GM13976 (cell line): ENCODE data around the gene PTGIS.

ENCODE experiments used
- DNase-seq: peaks from one replicate; pipeline ENCODE4 v3.0.0; 2012; ENCODE audit warnings: low spot score
- in situ Hi-C: fragments of 300-500 bp; cut with MboI; formaldehyde crosslinking; loops from one replicate; pipeline ENCODE4 v1.12.0; 2022; ENCODE audit warnings: low sequenced_read_pairs, mixed read lengths, inconsistent platforms; ENCODE audit not compliant: unreplicated experiment
- TF ChIP-seq, protein P1 (sequence below): IDR thresholded peaks from 2 replicates; pipeline ENCODE4 v1.5.1; 2012; ENCODE audit warnings: borderline replicate concordance, mild to moderate bottlenecking; ENCODE audit not compliant: insufficient read depth; ENCODE audit errors: extremely low read depth, missing control alignments, control extremely low read depth

The PTGIS gene

DNA sequence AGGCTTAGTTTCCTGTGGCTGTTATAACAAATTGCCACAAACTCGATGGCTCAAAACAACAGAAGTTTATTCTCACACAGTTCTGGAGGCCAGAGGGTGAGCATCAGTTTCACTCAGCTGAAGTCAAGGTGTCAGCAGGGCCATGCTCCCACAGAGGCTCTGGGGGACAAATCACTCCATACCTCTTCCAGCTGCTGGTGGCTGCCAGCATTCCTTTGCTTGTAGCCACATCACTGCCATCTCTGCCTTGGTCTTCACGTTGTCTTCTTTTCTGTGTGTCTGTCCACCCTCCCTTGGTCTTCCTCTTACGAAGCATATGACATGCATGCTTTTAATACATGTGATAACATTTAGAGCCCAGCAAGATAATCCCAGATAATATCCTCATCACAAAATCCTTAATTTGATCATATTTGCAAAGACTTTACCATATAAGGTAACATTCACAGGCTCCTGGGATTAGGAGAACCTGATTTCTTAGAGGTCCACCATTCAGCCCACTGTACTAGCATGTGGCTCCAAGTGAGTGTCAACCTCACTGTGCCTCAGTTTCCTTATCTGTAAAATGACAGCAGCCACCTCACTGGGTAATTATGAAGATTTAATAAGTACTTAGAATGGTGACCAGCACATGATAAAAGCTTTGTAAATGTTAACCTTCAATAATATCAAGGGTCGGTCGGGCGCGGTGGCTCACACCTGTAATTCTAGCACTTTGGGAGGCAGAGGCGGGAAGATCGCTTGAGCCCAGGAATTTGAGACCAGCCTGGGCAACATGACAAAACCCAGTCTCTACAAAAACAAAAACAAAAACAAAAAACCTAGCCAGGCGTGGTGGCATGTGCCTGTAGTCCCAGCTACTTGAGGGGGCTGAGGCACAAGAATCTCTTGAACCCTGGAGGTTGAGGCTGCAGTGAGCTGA lies 14.7 kb upstream of the PTGIS start:
- no peak for DNase-seq
- in situ Hi-C loops: no loop called here
- TF ChIP-seq, protein P1, sequence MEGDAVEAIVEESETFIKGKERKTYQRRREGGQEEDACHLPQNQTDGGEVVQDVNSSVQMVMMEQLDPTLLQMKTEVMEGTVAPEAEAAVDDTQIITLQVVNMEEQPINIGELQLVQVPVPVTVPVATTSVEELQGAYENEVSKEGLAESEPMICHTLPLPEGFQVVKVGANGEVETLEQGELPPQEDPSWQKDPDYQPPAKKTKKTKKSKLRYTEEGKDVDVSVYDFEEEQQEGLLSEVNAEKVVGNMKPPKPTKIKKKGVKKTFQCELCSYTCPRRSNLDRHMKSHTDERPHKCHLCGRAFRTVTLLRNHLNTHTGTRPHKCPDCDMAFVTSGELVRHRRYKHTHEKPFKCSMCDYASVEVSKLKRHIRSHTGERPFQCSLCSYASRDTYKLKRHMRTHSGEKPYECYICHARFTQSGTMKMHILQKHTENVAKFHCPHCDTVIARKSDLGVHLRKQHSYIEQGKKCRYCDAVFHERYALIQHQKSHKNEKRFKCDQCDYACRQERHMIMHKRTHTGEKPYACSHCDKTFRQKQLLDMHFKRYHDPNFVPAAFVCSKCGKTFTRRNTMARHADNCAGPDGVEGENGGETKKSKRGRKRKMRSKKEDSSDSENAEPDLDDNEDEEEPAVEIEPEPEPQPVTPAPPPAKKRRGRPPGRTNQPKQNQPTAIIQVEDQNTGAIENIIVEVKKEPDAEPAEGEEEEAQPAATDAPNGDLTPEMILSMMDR: no peak

- TF ChIP-seq, protein P1: no peak
- in situ Hi-C loops: no loop called here
- no peak for DNase-seq
These were observed 13.5 kb upstream of the PTGIS start for GRCh38 chr20:49581482-49581881.

DNA sequence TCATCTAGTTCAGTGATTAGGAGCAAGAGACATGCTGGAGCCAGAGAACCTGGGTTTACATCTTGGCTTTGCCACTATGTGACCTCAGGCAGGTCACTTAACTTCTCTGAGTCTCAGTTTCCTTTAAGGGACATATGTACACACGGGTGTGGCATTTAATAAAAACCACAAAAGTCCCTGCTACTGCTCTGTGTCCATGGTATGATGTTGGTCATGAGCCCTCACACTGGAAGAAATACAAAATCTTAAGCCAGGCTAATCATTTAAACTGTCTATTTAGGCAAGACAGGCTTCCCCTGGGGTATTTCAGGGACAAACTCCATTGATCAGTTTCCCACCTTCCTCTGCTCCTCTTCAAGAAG lies 12.9 kb upstream of the PTGIS start:
- TF ChIP-seq, protein P1: no peak
- DNase-seq: no peak
- in situ Hi-C loops: no loop called here

- TF ChIP-seq, protein P1: no peak
- no peak for DNase-seq
- in situ Hi-C loops: no loop called here
These were observed 12.2 kb upstream of the PTGIS start for GRCh38 chr20:49579874-49580812.

- in situ Hi-C loops: no loop called here
- TF ChIP-seq, protein P1: no peak
- no peak for DNase-seq
These were observed 11.3 kb upstream of the PTGIS start for GRCh38 chr20:49579195-49579594.

- no peak for DNase-seq
- in situ Hi-C loops: no loop called here
- TF ChIP-seq, protein P1: no peak
These were observed 10.5 kb upstream of the PTGIS start for GRCh38 chr20:49578436-49578835.
